Neural cell (in vitro differentiated cells): Measurements from ENCODE around the gene KREMEN2.

Experiments used
- EP300 ChIP-seq: fragments of 450-650 bp; conservative IDR thresholded peaks from 2 replicates; pipeline ENCODE4 v1.6.1; 2014; ENCODE audit warnings: antibody characterized with exemption, mild to moderate bottlenecking, moderate library complexity; ENCODE audit not compliant: poor library complexity, severe bottlenecking
- POLR2AphosphoS5 ChIP-seq: IDR thresholded peaks from 2 replicates; pipeline ENCODE4 v1.6.1; 2012
- SMC3 ChIP-seq: fragments of 450-650 bp; conservative IDR thresholded peaks from 2 replicates; pipeline ENCODE4 v1.6.1; 2014; ENCODE audit warnings: antibody characterized with exemption, mild to moderate bottlenecking, moderate library complexity; ENCODE audit not compliant: poor library complexity
- TAF1 ChIP-seq: IDR thresholded peaks from 2 replicates; pipeline ENCODE4 v1.6.1; 2012; ENCODE audit warnings: low read depth
- TF ChIP-seq, protein P1 (sequence below): fragments of 450-650 bp; IDR thresholded peaks from 2 replicates; pipeline ENCODE4 v1.5.1; 2014; ENCODE audit warnings: antibody characterized with exemption, mild to moderate bottlenecking, moderate library complexity; ENCODE audit not compliant: poor library complexity, severe bottlenecking
- TF ChIP-seq, protein P2 (sequence below): IDR thresholded peaks from 2 replicates; pipeline ENCODE4 v1.6.1; 2012; ENCODE audit warnings: borderline replicate concordance

DNA sequence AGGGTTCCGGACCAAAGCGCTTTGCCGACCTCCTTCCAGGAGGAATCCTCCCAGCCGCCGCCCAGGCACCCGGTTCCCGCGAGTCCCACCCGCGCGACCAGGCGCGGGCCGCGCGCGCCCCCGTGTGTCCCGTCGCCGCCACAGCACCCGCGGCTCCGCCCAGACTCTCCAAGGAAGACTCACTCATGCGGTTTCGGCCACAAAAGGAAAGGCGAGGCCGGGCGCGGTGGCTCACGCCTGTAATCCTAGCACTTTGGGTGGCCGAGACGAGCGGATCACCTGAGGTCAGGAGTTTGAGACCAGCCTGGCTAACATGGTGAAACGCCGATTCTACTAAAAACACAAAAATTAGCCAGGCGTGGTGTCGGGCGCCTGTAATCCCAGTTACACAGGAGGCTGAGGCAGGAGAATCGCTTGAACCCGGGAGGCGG lies 19.6 kb downstream of the KREMEN2 start:
- TF ChIP-seq, protein P1, sequence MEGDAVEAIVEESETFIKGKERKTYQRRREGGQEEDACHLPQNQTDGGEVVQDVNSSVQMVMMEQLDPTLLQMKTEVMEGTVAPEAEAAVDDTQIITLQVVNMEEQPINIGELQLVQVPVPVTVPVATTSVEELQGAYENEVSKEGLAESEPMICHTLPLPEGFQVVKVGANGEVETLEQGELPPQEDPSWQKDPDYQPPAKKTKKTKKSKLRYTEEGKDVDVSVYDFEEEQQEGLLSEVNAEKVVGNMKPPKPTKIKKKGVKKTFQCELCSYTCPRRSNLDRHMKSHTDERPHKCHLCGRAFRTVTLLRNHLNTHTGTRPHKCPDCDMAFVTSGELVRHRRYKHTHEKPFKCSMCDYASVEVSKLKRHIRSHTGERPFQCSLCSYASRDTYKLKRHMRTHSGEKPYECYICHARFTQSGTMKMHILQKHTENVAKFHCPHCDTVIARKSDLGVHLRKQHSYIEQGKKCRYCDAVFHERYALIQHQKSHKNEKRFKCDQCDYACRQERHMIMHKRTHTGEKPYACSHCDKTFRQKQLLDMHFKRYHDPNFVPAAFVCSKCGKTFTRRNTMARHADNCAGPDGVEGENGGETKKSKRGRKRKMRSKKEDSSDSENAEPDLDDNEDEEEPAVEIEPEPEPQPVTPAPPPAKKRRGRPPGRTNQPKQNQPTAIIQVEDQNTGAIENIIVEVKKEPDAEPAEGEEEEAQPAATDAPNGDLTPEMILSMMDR = peak; percentile 92
- no peak for TF ChIP-seq POLR2AphosphoS5
- TF ChIP-seq, protein P2, sequence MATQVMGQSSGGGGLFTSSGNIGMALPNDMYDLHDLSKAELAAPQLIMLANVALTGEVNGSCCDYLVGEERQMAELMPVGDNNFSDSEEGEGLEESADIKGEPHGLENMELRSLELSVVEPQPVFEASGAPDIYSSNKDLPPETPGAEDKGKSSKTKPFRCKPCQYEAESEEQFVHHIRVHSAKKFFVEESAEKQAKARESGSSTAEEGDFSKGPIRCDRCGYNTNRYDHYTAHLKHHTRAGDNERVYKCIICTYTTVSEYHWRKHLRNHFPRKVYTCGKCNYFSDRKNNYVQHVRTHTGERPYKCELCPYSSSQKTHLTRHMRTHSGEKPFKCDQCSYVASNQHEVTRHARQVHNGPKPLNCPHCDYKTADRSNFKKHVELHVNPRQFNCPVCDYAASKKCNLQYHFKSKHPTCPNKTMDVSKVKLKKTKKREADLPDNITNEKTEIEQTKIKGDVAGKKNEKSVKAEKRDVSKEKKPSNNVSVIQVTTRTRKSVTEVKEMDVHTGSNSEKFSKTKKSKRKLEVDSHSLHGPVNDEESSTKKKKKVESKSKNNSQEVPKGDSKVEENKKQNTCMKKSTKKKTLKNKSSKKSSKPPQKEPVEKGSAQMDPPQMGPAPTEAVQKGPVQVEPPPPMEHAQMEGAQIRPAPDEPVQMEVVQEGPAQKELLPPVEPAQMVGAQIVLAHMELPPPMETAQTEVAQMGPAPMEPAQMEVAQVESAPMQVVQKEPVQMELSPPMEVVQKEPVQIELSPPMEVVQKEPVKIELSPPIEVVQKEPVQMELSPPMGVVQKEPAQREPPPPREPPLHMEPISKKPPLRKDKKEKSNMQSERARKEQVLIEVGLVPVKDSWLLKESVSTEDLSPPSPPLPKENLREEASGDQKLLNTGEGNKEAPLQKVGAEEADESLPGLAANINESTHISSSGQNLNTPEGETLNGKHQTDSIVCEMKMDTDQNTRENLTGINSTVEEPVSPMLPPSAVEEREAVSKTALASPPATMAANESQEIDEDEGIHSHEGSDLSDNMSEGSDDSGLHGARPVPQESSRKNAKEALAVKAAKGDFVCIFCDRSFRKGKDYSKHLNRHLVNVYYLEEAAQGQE = no peak
- TF ChIP-seq SMC3 = peak; percentile 68
- no peak for TF ChIP-seq TAF1
- peak; percentile 18 for TF ChIP-seq EP300
